HG02840 (cell line): ENCODE data around the gene ASCC1.

Experiments
- ATAC-seq: cut with Tn5 transposase; IDR thresholded peaks from one replicate; pipeline ENCODE4 v1.9.1; 2021; ENCODE audit warnings: mild to moderate bottlenecking, moderate library complexity, moderate number of reproducible peaks; ENCODE audit not compliant: unreplicated experiment, low FRiP score

The ASCC1 gene

GRCh38 chr10:72058989-72059842 lies 156.9 kb downstream of the ASCC1 start:
- no peak for ATAC-seq

GRCh38 chr10:72058347-72058898 lies 157.7 kb downstream of the ASCC1 start:
- ATAC-seq, result no peak

GRCh38 chr10:72056932-72057751 lies 158.9 kb downstream of the ASCC1 start:
- no peak for ATAC-seq

- ATAC-seq, result no peak
These were observed 160.0 kb downstream of the ASCC1 start for GRCh38 chr10:72056113-72056512.

GRCh38 chr10:72053690-72054089 lies 162.4 kb downstream of the ASCC1 start:
- ATAC-seq, result no peak

GRCh38 chr10:72050873-72051272 lies 165.2 kb downstream of the ASCC1 start:
- ATAC-seq, result no peak

- ATAC-seq, result no peak
These were observed 165.9 kb downstream of the ASCC1 start for GRCh38 chr10:72049969-72050781.

GRCh38 chr10:72049472-72049871 lies 166.6 kb downstream of the ASCC1 start:
- ATAC-seq, result no peak

GRCh38 chr10:72048450-72049124 lies 167.5 kb downstream of the ASCC1 start:
- ATAC-seq, result no peak
